Measurements from ENCODE around the gene COL4A1.

GRCh38 chr13:110324026-110324749, 17.2 kb upstream of the COL4A1 start:
- no peak for TF ChIP-seq NFIC (IDR thresholded peaks at IDR 0.05)
- TF ChIP-seq EP300 (IDR thresholded peaks at IDR 0.05; ENCODE audit: borderline replicate concordance): no peak
- TF ChIP-seq MAX (IDR thresholded peaks at IDR 0.05): no peak
- no peak for TF ChIP-seq CREB1 (IDR thresholded peaks at IDR 0.05; ENCODE audit: low read depth)
- no peak for TF ChIP-seq USF1 (IDR thresholded peaks at IDR 0.05)

All from Ishikawa (cell line).